Non-pigmented ciliary epithelial cell (primary cell): ENCODE data around the gene ARHGAP24.
"Not testable (repeated sequence)": the region's sequence is repeated elsewhere in the genome, so short reads cannot be mapped to it uniquely, and the experiment has no call there.

Source experiments
- DNase-seq: peaks from one replicate; pipeline ENCODE4 v3.0.0-alpha.2; 2010; ENCODE audit warnings: low read depth

ARHGAP24 gene

DNA sequence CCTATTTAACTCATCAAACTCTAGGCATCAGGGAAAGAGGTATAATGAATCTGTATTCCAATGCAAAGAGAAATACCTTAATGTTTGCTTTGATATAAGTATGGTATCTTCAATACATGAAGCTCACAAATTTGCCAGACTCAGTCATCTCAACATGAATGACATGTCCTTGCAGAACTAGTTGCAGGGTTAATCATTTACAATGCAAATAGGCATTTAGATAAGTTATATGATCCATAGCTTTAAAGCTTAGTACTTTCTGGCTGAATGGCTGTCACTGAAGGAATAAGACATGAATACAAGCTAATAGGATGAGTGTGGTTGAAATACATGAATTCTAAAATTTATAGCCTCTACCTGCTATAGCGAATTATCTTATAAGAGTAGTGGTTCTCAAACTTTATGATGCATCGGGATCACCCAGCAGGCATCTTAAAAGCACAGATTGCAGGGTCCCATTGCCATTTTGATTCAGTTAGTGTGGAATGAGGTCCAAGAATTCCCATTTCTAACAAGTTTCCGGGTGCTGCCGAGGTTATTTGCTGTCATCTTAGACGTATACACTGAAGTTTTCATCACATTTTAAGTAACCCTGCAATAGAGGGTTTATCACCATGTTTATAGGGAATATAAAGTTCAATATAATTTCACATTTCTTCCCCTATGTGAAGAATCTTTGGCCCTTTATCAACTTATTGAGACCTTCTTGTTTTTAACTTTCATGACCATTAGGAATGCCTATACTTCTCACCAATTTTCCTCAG lies 439.2 kb downstream of the ARHGAP24 start:
- no peak for DNase-seq

- not testable (repeated sequence) for DNase-seq
Measured at GRCh38 chr4:85915570-85915969, 440.6 kb downstream of the ARHGAP24 start.

GRCh38 chr4:85919200-85919887 lies 444.4 kb downstream of the ARHGAP24 start:
- DNase-seq, result no peak

DNA sequence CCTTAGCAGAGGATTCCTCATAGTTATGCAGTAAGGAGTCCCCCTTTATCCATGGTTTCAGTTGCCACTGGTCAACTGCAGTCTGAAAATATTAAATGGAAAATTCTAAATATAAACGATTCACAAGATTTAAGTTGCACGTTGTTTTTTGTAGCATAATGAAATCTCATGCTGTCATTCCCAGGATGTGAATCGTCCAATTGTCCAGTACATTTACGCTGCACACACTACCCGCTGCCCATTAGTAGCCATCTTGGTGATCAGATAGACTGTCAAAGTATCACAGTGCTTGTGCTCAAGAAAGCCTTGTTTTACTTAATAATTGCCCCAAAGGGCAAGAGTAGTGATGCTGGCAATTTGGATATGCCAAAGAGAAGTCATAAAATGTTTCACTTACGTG lies 450.1 kb downstream of the ARHGAP24 start:
- DNase-seq, result no peak

- no peak for DNase-seq
Measured at GRCh38 chr4:85928775-85929591, 454.0 kb downstream of the ARHGAP24 start.

DNA sequence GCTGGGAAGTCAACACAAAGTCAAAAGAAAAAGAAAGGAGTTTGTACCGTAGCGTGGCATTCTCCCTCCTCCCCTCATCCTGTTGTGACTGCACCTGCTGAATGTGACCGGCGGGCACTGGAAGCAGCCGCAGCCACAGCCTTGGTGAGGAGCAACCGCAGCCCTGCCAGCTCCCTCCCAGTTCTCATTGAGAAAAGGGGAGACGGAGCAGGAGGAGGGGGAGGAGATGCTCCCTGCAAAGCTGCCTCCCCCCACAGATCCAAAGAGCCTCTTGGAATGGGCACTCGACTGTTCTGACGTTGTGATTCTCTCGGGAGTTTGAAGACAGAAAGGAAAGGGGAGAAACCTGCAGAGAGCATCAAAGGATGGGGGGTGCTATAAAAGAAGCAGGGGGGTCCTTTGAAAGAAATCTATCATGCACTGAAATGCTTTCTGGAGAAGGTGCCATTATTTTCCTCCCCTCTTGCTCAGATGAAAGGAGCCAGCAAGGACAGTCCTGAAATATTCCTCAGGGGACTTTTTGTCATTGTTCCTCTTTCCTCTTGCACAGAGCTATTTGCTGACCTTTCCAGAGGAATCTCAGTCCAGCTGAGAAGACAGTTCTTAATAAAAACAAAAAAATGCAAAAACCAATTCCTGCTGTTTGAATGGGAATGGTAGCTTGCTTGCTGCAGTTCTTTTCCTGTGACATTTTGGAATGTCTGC lies 455.2 kb downstream of the ARHGAP24 start:
- DNase-seq, result no peak

DNA sequence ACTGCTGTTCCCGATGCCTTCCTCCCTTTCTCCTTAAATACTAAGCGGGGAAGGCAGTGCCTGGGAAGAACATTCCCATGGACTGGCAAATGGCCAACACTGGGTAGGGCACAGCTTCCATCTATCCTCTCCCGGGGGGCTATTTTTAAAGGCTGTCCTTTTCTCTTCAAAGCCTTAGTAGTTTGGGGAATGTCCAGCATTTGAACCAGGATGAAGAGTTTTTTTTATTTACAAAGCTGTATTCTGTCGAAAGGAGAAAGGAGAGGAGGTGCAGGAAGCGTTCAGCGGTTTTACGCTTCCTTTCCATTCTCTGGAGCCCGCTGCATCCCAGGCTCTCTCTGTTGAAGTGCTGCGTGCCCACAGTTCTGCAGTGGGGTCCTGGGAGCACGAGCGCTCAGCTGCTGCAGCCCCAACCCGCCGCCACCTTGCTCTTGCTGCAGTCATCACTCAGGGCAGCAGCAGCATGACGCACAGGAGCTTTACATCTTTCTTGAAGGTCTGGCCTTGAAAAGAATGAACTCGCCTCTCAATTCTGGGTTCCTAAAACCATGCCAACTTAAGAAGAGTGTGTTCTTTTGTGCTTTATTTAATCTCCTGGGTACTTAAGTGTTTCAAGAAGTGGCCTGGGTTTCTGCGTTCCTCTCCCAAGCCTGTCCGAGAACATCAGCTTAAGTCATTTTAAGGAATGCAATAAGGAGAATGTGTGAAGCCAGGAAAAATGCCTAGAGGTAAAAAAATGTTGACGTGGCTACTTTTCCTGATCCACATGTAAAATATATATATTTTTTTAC lies 457.7 kb downstream of the ARHGAP24 start:
- no peak for DNase-seq

GRCh38 chr4:85933291-85933640 lies 458.3 kb downstream of the ARHGAP24 start:
- DNase-seq, result no peak

DNA sequence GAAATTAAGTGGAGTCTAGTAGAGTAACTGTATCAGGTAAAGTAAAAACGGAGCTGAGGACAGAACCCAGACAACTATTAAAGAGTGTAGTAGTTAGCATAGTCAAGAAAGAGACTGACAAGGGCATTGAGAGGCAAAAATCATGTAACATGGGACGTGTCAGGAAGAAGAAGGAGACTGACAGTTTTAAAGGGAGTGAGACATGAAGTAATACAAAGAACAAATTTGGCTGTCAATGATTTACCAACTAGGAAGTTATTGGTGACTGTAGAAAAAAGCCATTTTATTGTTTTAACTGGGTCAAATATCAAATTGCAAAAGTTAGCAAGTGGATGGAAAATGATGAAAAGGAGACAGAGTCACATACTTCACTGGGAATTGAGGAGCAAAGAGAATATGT lies 462.6 kb downstream of the ARHGAP24 start:
- no peak for DNase-seq

- no peak for DNase-seq
Measured at GRCh38 chr4:85938062-85938461, 463.1 kb downstream of the ARHGAP24 start.

DNA sequence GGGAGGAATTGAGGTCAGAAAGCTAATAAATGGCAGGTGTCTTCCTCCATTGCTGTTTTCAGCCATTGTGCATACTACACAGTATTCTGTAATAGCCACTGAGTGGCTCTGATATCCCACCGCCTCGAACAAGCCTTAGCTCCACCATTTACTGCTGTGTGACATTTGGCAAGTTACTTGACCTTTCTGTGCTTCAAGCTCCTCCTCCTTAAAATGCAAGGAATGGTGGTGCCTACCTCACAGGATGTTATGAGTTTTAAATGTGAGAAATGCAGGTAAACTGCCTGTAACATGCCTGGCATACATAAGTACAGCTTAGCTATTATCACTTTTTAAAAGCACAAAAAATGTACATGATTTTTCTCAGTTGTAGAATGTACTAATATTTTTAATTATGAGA lies 464.0 kb downstream of the ARHGAP24 start:
- no peak for DNase-seq

- no peak for DNase-seq
Measured at GRCh38 chr4:85939595-85939994, 464.6 kb downstream of the ARHGAP24 start.

- DNase-seq, result no peak
Measured at GRCh38 chr4:85940151-85940550, 465.2 kb downstream of the ARHGAP24 start.

DNA sequence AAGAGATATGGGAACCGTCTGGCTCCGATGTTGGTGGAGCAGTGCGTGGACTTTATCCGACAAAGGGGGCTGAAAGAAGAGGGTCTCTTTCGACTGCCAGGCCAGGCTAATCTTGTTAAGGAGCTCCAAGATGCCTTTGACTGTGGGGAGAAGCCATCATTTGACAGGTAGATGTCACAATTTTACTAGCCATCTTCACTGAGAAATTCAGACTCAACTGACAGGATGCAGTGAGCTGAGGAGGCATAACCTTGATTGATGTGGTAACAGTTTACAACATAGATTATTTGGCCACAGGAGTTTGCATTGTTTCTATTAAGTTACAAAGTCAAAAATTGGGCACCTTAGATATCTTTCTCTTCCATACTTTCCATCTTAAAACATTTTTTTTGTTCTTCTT lies 467.2 kb downstream of the ARHGAP24 start:
- no peak for DNase-seq

DNA sequence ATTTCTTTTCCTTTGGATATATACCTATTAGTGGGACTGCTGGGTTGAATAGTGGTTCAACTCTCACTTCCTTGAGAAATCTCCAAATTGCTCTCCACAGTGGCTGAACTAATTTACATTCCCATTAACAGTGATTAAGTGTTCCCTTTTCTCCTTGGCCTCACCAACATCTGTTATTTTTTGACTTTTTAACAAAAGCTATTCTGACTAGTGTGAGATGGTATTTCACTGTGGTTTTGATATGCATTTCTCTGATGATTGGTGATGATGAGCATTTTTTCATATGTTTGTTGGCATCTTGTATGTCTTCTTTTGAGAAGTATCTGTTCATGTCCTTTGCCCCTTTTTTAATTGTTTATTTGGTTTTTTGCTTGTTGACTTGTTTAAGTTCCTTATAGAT lies 471.9 kb downstream of the ARHGAP24 start:
- no peak for DNase-seq

- no peak for DNase-seq
Measured at GRCh38 chr4:85951099-85951498, 476.1 kb downstream of the ARHGAP24 start.

GRCh38 chr4:85952528-85952927 lies 477.6 kb downstream of the ARHGAP24 start:
- DNase-seq, result no peak

DNA sequence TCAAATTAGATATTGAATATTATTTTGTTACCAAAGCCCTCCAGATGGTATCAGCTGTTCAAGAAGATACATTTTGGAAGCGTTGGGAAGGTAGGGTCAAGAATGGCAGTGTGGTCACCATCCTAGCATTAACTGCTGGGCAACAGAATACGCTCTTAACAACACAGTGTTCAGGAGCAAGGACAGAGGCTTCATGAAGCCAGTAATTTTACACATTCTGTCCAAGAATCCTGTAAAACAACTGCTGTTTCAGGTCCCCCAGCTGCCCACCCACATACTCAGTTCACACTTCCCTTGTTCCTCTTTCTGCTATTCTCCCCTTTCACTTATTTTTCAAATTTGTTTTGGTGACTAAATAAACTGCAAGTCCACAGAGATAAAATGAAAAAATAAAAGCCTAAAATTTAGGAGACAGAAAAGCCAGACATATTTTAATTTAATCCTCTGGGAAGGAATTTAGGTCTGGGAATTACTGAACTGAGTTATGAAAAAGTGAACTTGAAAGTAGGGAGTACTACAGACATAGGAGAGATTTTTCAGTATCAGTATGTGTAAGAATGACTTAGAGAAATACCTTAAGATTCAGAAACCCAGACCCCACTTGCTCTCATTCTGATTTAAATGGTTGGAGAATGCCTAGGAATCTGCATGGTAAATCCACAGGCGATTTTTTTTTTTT lies 478.2 kb downstream of the ARHGAP24 start:
- DNase-seq, result no peak

DNA sequence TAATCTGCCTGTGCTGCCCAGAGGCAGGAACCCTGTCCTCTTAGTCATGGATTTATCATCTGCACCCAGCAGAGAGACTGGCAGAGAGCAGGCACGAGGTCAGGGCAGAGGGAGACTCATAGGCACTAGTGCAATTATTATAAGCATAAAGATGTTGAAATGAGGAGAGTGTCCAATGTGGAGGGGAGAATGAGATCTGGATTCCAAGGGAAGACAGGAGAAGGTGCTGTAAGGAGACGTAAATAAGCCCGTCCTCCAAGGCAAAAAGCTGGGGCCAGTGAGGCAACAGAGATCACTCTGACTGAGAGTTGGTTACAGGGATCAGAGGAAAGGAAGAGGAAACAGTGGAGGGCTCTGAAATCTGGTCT lies 478.7 kb downstream of the ARHGAP24 start:
- DNase-seq, result no peak

GRCh38 chr4:85955620-85956292 lies 480.8 kb downstream of the ARHGAP24 start:
- DNase-seq, result no peak
